ENCODE results near the gene ARHGAP26.
A peak's percentile ranks its signal among the peaks of the same experiment; 100 is the strongest.

Gene ARHGAP26

DNA sequence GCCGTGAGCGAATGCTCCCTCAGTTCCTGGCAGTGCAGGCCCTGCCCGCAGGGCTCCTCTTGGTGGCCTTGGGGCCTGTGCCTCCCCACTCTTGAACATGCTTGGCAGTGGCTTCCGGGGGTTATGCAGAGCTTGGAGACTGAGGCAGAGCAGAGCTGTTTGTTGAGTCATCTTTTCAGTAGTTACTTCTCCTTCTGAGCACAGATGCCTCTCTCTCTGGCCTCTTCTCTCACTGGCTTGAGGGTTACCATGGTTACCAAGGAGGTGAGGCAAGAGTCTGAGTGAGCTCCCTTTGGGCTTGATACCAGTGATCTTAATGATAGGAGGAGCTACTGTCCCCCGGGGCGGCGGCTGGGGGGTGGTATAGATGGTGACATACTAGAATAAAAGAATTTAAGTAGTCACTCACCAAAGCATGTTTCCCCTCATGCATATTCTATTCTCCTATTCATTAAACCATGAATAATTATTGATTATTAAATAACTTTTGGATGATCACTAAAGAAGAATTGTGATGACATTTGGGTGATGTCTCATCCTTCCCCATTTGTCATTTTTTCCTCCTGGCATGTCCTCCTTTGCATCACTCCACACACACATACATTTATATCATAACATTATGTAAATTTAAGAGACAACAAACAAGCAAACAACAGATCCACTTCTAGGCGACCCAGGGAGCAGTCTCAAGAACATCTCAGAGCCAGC, 111.1 kb downstream of the ARHGAP26 start:
- no peak for FAIRE-seq

DNA sequence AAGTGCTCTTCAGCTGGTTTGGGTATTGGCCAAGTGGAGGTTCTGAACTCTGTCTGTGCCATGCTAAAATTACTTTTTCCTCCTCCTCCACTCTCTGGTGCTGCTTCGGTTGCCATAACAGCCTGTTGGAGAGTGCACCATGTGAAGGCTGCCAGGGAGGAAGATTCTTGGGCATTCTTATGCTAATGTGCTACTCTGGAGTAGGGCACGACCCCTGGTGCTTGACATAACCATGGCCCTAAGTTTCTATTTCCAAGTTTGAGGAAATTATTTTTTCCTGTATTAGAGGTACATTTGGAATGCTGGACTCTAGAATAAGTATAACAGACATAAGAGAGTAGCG, 111.6 kb downstream of the ARHGAP26 start:
- FAIRE-seq = no peak

DNA sequence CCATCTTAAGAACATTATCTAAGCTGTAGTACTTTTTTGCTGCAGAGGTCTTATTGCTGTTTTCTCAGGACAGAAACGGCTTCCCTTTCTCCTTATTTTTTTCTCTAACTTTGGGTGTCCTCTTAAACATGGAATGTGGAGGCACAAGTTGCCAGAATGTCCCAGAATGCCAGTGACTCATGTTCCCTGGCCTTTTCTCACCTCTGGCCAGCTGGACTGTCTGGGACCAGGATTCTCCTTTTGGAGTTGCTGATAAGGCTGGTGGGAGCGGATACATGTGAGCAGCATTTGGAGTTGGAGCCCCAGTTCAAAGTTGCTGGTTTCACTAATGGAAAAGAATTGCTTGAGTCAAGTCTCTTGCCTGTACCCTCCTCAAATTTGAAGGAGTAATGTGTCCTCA, 112.8 kb downstream of the ARHGAP26 start:
- FAIRE-seq = no peak

DNA sequence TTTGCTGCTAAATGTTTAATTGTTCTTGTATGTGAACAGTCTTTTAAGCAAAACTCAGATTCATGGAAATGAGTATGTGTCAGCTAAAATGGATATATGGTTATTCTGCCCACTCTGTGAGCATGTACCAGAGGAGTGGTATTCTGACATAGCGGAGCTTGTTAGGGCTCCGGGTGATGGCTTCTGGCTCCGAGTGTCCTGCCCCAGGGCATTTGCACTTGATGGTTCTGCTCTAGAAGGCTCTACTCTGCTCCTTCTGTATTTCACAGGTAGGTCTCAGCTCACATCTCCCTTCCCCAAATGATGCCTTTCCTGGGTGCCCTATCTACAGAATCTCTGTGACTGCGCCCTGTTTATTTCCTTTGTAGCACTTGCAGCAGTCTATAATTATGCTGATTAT, 113.3 kb downstream of the ARHGAP26 start:
- no peak for FAIRE-seq

DNA sequence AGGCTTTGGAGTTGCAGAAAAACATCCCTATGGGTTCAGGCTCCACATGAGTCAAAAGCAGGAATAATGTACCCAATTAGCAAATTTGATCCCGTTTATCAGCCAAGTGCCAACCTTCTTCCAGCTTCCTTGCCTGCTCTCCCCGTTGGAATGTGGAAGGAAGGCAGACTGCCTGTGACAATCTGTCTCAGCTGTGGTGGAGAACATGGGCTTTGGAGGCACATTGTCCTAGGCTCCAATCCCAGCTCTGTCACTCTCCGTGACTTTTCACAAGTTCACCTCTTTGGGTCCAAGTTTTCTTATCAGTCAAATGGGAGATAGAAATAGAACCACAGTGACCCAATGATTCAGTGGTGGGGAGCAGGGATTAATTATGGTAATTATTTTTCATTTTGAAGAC, 113.9 kb downstream of the ARHGAP26 start:
- no peak for FAIRE-seq

DNA sequence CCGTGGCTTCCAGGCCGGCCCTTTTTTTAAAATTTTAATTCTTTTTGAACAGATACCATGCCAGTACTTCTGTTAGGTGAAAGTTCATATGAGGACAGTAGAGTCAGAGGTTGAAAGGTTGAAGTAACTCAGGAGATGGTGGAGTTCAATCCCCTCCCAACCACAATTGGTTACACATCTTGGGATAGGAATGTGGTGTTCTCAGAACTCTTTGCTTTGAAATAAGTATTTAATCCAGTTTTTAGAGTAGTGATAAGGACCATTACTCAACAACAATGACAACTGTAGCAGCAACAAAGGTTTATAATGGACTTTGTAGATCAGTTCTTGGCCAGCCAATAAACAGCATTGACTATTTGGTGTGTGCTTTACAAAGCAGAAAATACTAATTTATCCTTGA, 116.0 kb downstream of the ARHGAP26 start:
- FAIRE-seq = no peak

DNA sequence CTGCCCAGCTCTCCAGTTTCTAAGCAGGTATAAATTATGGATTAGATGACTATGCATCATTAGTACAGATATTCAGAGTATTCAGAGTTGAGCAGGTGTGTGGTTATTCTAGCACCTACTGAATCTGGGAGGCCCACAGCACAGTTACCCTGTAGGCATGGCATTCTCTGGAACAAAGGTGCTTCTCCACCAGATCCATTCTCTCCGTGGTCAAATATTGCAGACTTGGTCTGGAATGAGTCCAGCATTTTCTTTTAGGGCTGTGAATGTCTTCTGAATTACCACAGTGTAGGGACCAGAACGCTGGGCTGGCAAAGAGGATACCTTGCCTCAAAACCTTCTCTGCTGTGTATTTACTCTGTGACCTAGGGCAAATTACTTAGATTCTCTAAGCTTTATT, 116.8 kb downstream of the ARHGAP26 start:
- FAIRE-seq = no peak

DNA sequence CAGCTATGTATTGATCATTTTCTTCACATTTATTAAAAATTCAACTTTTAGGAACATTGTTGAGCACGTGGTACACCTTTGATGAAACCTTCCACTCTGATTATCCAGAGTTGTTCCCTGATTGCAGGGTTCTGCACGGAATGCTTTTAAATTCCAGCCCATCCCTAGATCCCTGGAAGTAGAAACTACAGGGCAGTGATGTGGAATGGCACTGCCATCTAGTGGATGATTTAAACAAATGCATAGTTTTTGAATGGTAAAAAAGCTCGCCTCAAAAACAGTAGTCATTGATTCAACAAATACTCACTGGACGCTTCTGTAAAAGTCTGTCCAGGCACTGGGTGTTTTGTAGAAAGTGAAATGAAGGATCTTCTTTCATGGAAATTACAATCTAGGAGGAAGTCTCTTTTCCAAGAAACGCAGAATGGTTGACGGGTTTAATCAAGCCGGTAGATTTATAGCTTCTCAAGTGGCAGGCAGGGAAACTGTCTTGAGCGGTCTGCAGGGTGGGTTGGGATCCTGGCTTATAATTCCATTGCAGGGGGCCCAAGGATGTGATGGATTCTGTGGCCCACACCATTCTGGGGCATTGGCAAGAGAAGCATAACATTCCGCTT, 118.4 kb downstream of the ARHGAP26 start:
- FAIRE-seq = peak; percentile 81

DNA sequence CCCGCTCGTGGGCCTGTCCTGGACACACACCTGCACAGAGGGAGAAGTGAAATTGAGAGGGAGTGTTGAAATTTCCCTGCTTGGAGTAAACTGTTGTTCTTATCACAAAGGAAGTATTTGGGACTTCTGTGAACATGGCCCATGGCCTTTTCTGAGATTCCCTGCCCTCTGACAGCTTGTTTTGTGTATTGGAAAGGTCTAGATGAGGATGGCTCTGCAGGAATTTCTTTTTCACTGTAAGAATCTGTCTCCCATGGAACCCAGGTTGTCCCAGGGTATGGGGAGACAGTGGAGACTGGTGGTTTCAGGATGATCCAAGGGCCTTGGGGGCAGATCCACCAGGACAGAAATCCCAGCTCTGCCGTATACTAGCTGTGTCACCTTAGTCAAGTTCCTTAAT, 121.8 kb downstream of the ARHGAP26 start:
- FAIRE-seq = no peak

DNA sequence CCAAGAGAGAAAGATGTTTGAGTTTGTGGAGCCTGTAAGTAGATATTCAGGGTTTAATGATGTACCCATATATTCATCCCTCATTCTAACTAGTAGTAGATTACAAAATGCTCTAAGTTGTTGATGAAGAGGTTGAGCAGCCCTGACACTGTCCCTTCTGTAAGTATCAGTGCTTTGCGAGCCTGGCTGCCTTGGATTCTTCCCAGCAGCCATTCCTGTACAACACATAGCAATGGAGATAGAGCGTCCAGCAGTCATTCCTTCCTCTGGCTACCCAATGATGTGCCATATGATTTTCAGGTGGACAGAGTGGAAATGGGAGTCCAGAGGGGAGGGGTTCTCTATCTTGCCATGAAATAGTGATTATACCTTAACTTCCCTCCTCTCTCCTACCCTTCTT, 124.1 kb downstream of the ARHGAP26 start:
- FAIRE-seq = no peak

DNA sequence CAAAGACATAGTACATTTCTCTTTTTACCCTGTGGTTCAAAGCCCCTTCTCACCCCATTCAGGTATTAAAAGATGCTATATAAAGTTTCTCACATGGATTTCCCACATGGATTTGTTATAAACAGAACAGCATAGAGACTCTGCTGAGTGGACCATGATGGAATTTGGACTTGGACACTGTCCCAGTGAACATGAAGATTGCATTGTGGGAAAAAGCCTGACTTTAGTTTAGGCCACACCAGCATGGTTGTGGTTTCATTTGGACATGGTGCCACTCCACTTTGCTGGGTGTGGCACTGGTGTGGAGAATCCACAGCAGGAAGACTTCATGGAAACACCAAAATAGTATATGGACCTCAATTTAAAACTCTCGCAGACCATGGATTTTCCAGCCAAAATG, 124.6 kb downstream of the ARHGAP26 start:
- no peak for FAIRE-seq

DNA sequence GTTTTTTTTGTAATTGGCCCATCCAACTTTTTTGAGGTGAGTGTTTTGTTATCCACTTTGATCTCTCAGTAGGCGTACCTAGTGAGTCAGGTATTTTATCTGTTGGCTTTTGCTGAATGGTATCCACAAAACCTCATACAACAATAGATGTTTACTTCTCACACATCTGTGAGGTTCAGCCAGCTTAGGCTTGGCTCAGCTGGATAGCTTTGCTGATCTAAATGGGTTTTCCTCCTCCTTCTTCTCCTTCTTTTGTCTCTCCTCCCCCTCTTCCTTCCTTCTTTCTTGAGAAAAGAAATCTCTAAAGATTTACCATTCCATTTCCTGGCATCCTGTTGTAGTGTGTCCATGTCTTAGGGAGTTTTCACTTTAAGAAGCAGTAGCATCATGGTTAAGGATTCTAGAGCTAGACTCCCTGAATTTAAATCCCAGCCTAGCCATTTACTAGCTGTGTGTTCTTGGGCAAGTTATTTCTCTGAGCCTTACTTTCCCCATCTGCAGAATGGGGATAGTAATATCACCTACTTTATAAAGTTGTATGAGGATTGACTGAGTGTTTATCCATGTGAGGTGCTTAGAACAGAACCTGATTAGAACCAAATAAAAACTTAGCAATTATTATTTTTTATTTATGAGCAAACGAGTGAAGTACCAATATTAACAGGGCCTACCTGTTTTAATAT, 126.3 kb downstream of the ARHGAP26 start:
- FAIRE-seq = no peak

DNA sequence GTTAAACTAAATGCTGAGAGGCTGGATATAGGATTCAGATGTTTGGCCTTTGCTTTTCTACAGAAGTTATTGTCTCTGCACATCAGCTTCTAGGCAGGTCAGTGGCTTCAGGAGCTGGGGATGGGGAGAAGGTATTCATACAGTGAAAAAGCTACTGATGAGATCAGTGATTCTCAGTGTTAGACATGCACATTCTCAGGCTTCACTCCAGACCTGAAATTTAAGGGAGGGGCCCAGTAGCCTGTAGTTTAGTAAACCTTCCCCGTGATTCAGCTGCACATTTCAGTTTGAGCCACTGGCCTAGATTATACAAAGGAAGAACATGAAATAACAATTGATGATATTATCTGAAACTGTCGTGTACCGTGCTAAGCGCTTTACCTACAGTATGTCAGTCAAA, 127.2 kb downstream of the ARHGAP26 start:
- FAIRE-seq = no peak

DNA sequence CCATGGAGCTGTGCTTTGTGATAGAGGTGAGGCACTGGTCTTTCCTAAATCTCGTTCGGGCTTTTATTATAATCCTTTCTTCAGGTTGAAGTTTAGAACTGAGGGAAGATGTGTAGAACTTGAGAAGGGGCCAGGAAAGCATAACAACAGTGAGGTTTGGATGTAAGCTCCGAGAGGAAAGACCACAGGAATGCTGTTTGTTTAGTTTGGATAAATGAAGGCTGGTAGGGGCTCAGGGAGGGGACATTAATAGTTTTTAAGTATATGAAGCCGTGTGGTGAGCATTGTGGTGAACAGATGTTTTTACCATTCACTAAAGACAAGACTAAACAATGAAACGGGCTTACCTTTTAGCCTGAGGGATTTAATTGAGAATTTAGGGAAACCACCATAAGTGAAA, 130.8 kb downstream of the ARHGAP26 start:
- no peak for FAIRE-seq

DNA sequence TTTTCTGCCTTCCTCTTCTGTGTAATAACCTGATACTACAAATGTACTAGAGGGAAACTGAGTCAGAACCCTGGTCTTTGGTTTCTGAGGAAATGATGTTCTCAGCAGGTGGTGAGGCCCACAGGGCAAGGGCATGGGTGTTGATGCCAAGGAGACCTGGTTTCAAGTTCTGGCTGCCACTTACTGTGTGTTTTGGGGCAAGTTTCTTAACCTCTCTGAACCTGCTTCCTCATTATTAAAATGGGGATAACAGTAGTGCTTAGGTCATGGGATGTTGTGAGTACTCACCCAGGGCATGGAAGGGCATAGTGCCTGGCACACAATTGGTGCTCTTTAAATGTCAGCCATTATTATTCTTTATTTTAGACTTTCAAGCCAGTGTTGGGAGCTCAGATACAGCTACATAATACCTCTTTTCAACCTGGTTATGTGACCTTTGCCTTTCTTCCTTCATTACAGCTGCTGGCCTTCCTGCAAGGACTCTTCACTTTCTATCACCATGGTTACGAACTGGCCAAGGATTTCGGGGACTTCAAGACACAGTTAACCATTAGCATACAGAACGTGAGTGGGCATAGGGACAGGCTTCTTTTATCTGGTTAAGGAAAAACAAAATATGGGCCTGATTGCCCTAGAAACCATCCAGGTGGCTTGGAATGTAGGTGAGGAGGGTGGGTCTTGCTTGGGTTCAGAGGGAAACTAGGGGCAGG, 131.5 kb downstream of the ARHGAP26 start:
- no peak for FAIRE-seq

DNA sequence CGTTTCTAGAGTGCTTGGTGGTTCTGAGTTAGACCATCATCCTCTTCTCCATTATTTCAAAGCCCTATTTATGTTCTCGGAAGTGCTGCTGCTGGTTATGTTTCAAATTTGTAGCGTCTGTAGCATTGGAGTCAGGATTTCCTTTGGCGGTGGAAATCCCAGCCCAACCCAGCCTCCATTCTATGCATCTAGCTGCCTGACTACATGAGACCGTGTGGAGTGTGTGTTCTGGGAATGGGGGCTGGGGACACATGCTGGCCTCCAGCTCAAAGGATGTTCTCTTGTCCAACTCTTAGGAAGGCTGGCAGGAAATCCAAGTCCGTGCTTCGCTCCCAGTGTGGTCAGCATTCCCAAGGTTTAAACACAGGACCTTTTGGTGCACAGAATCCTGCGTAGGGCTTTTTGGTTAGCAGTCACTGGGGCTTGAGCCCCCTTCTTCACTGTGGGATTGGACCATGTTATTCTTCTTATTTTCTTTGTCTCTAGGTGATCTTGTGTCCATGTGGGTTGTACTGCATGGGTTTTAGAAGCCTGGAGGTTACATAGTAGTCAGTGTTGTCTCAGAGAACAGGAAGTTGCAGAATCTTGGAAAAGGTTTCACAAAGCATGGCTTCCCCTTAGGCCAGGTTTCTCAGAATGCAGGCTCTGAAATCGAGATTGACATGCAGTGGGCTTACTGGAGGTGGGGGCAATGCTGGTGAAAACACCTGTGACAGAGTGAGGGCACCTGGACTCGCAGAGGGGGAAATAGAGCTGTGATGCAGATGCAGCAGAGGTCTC, 132.2 kb downstream of the ARHGAP26 start:
- FAIRE-seq = no peak

DNA sequence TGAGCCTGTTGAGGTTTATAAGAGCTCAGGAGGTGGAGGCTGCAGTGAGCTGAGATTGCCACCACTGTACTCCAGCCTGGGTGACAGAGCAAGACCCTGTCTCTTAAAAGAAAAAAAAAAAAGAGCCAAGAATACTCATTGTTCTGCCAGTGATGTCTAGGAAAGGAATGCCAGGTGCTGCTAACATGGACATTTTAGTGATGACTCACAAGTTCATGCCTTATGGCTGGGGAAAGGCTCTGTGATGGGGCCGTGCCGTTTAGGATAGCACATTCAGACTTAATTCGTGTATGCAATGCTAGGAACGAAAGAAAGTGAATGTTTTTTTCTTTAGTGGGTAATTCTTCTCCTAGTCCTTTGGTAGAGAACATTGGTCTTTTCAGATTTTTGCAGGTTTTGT, 134.2 kb downstream of the ARHGAP26 start:
- no peak for FAIRE-seq

DNA sequence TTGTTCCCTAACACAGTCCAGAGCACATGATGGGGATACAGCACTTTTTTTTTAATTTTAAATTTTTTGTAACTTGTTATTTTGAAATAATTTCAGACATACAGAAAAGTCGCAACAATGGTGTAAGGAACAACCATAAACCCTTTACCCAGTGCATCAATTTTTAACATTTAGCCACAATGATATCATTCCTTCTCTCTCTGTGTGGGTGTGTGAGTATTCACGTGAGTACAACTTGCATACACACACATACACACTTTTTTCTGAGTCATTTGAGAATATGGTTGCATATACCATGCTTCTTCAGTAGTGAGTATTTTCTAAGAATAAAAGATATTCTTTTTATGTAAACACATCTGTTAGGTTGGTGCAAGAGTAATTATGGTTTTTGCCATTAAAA, 135.2 kb downstream of the ARHGAP26 start:
- no peak for FAIRE-seq

DNA sequence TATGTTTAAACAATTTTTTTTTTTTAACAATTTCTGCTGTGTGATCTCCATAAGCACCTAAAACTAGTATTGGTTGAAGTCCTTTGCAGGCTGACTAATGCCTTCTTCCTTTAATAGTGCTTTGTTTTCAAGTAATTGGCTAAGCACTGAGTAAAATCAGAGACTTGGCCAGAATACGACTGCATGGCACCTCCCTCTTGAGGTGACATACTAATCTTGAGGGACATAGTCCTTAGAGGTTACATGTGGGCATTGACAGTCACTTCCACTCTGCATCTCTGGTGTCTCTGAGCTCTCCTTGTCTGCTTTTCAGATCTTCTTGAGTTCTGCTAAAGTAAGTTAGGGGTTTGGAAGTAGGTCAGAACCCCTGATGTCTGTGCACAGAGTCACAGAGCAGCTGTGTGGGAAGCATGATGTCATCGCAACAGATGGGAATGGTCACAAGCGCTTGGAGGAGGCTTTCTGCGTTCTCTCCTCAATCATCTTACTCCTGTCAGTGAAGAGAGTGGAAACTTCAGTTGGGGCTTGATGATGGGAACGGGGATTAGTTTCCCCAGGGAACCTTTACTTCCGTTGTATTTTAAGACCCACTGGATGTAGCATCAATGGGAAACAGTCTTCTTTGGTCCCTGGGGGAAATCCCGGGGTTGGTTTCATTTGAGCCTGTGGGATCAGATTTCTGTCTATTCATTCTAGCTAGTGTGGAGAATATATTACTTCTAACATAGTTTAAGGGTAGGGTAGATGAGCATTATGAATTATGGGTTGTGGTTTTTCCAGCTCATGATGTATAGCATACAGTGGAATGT, 136.9 kb downstream of the ARHGAP26 start:
- FAIRE-seq = no peak

DNA sequence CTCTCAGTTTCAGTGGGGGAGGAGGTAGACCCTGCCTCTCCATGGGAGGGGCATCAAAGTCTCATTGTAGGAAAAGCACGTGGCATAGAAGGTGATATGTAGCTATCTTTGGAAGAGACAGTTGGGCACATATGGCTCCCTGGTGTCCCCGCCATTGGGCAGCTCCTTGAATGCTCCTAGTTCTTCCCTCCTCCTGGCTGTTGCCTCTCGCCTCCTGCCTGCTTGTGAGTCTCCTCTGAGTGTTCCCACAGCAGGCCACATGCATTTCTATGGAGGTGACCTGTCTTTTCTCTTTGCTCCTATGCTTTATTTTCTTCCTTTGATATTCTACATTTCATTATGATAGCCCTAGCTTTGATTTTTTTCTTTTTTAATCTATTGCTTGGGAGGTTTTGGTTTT, 138.5 kb downstream of the ARHGAP26 start:
- no peak for FAIRE-seq

DNA sequence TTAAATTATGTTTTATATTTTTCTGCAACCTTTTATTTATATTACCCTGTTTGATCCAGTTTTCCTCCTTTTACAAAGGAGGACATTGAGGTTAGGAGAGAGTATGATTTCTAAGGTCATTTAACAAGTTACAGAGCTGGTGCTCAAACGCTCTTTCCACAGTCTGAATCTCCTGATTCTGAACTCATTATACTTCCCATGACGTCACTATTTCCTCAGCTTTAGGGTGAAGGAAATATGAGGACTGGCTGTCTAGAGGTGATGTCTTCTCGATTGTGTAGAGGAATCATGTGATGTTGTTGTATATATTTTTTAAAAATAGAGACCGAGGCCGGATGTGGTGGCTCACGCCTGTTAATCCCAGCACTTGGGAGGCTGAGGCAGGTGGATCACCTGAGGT, 140.0 kb downstream of the ARHGAP26 start:
- FAIRE-seq = no peak

DNA sequence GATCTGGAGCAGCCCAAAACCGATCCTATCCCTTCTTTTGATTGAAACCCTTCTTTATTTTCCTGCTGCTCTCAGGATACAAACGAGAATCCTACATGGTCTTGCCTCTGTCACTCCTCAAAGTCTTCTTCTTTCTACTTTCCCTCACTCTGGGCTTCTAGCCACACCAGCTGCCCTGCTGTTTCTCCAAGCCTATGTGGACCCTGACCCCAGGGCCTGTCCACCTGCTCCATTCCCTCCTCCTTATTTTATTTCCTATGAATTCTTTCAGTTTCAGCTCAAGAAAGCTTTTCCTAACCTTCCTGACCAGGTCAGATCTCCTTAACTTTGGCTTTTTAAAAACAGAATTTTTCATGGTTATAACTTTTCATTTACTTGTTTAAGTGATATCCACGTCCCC, 141.0 kb downstream of the ARHGAP26 start:
- no peak for FAIRE-seq

Data from TTC549 (cell line).